Activated CD8-positive, alpha-beta memory T cell treated with anti-CD3 and anti-CD28 coated beads, Interleukin-2, amount 50 U/mL, for 1 hour (primary cell): ENCODE results near the gene C1orf210.

Experiments
- DNase-seq: peaks from one replicate; pipeline ENCODE4 v3.0.0-alpha.2; 2020; ENCODE audit errors: extremely low read depth

The C1orf210 gene

DNA sequence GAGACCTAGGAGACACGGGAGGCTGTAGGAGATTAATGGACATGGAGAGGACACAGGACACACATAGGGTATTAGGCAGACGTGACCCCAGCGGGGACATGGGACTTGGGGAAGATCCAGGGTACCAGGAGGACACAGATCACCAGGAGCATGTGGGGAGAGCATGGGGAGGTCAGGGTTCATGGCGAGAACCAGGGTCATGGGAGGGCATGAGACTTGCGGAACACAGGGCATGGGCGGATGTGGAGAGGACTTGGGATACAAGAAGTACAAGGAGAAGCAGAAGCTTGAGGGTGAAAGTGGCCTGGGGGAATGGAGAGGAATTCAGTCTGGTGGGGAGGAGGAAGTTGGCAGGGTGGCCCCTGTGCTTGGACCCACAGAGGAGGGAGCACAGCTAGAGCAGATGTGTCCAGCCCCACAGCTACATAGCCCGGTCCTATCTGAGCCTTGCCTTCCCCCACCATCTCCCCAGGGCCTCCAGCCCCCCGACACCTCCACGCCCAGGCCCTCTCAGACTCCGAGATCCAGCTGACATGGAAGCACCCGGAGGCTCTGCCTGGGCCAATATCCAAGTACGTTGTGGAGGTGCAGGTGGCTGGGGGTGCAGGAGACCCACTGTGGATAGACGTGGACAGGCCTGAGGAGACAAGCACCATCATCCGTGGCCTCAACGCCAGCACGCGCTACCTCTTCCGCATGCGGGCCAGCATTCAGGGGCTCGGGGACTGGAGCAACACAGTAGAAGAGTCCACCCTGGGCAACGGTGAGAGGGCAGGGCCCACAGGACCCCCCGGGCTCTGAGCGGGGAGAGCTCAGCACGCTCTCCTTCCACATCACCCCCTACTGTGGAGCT lies 27.5 kb upstream of the C1orf210 start:
- no peak for DNase-seq

DNA sequence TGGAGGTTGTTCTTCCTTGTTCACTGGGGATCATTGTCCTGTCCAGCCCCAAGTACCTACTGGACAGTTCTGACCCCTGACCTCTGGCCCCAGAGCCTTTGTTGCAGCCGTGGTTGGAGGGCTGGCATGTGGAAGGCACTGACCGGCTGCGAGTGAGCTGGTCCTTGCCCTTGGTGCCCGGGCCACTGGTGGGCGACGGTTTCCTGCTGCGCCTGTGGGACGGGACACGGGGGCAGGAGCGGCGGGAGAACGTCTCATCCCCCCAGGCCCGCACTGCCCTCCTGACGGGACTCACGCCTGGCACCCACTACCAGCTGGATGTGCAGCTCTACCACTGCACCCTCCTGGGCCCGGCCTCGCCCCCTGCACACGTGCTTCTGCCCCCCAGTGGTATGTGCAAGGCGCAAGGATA lies 26.8 kb upstream of the C1orf210 start:
- no peak for DNase-seq

DNA sequence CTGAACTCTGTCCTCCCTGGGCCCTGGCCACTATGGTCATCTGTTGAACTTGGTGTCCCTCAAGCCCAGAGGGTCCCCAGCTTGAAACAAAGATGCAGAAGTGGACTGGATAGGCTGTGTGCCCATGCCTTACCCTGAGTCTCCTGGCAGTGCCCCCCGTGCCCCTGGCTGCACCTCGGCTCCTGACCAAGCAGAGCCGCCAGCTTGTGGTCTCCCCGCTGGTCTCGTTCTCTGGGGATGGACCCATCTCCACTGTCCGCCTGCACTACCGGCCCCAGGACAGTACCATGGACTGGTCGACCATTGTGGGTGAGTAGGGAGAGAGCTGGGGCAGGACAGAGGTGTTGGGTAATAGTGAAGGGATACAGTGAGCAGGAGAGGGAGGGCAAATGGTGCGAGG lies 26.1 kb upstream of the C1orf210 start:
- DNase-seq: no peak

DNA sequence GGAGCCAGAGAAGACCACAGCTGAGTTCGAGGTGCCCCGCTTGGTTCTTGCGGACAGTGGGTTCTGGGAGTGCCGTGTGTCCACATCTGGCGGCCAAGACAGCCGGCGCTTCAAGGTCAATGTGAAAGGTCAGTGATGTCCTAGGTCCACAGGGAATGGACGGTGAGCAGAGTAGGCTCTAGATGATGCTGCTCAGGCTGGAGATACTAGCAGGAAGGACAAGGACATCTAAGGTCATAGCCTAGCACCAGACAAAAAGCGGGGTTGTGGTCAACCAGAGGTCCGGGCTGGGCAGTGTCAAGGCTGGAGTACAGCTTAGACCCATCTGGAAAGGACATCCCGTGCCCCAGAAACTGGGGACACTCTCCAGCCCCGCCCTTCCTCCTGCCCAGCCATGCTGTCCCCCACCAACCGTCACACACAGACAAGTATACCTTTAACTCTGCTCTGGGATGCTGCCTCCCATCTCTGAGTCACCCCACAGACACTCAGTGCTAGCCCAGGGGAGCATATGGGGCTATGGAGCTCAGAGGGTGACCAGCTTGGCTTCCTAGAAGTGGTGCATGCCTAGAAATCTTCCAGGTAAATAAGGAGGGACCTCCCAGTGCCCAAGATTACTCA lies 24.1 kb upstream of the C1orf210 start:
- DNase-seq: no peak

DNA sequence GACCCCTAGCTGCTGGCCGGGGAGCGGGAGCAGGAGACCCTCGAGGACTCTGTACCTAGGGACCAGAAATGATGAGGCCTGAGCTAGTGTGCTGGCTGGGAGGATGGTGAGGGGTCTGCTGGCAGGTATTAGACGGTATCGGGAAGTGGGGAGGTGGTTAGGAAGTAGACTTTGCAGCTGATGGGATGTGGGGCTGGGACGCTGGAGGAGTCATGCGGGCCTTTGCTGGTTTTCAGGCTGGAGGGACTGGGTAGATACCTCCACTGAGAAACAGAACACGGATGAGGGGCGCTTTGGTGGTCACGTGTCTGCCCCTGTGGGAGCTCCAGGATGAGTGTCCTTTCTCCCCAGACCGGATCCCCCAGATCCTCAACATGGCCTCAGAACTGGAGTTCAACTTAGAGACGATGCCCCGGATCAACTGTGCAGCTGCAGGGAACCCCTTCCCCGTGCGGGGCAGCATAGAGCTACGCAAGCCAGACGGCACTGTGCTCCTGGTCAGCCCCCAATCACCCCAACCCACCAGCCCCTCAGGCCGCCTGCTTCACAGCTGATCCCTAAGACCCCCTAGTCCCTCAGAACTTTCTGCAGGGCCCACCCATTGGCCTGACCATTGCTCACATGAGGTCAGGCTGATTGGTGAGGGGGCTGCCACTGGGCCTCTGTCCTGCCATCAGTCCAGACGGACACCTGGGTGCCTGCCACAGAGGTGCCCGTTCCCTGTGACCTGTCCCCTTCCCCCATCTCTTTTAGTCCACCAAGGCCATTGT lies 23.4 kb upstream of the C1orf210 start:
- DNase-seq: no peak

DNA sequence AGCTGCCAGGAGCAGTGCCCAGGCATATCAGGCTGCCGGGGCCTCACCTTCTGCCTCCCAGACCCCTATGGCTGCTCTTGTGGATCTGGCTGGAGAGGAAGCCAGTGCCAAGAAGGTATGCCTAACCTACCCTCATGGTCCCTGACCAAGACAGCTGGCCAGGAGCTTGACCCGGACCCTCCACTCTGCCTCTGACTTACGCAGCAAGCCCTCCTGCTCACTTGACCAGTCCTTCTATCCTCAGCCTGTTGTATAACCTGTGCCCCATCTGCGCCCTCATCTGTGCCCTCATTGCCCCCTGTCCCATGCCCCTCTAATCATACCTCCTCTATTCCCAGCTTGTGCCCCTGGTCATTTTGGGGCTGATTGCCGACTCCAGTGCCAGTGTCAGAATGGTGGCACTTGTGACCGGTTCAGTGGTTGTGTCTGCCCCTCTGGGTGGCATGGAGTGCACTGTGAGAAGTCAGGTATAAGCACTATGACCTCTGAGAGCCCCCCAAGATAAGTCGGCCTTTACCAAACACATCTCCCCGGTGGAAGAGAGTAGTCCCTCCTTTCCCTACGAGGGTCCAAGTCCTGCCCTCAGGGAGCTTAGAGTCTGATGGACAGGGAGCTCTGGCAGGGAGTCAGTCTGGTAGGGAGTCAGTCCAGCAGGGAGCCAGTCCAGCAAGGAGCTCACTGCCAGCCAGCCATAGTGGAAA lies 22.2 kb upstream of the C1orf210 start:
- DNase-seq: no peak

DNA sequence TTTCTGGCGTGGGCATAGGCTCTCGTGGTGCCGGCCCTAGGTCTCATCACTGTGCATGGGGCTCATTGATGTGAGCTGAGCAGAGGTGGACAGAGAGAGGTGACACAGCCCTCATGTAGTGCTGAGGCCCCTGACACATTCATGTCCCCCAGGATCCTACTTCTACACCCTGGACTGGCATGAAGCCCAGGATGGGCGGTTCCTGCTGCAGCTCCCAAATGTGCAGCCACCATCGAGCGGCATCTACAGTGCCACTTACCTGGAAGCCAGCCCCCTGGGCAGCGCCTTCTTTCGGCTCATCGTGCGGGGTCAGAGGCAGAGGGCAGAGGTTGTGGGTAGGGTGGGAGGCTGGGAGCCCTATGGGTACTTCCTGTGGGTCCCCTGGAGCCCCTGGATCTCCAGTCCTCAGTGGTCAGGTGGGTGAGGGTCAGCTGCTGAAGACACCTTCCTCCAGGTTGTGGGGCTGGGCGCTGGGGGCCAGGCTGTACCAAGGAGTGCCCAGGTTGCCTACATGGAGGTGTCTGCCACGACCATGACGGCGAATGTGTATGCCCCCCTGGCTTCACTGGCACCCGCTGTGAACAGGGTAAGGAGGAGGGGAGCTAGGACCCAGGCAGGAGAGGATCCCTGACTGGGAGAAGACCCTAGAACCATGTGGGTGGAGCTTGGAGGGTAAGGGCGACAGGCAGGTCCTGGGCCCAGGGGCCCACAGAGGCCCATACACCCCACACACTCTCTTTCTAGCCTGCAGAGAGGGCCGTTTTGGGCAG lies 21.5 kb upstream of the C1orf210 start:
- DNase-seq: no peak

DNA sequence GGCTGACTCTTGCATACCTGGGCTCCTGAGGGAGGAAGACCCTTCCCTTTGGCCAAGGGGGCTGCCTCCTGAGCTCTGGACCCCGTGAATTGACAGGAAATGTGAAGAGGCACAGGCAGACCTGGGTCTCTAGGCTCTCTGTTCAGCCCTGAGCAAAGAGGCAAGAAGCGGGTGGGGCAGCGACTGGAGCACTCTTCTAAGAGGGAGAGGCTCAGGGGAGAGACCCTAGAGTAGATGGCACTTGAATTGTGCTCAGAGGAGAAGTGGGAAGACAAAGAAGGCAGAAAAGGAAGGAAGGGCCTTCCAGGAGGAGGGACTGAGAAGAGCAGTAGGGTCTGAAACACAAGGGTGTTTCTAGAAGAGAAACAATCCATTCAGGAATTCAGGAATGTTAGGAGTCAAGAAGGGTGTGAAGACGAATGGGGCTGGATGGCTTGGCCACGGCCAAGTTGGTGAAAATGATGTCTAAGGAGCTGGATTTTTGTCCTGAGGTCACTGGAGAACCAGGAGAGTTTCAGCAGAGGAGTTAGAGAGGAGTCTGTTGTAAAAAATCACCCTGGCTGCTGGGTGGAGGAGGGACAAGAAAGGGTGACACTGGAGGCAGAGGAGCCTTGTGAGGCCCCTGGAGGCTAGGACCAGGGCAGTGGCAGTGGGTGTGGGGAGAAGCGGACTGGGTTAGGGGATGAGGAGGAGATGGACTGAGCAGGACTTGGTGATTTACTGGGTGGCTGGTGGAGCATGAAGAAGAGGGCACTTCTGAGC lies 20.7 kb upstream of the C1orf210 start:
- no peak for DNase-seq

DNA sequence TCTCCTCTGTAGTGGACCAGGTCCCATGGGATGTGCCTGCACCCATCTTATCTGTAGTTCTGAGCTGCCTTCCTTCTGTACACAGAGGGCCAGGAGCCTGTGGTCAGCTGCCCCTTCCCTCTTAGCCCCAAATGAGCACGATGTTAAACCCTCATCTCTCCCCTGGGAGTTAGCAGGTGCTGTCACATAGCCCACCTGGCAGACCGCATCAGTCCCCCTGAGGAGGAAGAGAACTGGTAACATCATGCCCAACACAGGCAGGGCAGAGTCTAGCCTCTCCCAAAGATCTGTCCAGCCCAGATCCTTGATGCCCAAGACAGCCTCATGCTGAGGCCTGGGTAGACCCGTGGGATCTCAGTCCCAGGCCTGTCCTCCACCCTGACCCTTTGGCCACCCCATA lies 20.1 kb upstream of the C1orf210 start:
- no peak for DNase-seq

DNA sequence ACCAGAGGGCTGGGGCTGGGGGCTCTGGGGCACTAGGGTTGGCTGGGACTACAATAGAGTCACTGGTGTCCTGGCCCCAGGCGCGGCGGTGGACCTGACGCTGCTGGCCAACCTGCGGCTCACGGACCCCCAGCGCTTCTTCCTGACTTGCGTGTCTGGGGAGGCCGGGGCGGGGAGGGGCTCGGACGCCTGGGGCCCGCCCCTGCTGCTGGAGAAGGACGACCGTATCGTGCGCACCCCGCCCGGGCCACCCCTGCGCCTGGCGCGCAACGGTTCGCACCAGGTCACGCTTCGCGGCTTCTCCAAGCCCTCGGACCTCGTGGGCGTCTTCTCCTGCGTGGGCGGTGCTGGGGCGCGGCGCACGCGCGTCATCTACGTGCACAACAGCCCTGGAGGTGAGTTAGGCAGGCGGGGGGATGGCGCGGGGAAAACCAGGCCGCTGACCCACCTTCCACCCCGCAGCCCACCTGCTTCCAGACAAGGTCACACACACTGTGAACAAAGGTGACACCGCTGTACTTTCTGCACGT lies 19.5 kb upstream of the C1orf210 start:
- DNase-seq: no peak

DNA sequence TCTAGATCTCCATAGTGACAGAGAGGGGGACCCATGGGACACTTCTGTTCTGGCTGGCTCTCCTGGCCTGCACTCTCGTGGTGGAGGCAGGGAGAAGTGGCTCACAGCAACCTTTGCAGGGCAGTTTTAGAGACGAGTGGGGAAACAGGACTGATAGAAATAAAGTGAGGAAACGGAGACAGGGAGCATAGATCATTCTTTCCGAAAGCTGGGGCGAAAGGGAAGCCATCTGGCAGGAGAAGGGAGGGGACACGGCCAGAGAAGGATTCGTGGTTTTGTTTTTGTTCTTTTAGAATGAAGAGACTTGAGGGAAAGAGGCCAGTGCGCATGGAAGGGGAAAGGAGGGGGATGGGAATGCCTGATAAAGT lies 18.9 kb upstream of the C1orf210 start:
- no peak for DNase-seq

DNA sequence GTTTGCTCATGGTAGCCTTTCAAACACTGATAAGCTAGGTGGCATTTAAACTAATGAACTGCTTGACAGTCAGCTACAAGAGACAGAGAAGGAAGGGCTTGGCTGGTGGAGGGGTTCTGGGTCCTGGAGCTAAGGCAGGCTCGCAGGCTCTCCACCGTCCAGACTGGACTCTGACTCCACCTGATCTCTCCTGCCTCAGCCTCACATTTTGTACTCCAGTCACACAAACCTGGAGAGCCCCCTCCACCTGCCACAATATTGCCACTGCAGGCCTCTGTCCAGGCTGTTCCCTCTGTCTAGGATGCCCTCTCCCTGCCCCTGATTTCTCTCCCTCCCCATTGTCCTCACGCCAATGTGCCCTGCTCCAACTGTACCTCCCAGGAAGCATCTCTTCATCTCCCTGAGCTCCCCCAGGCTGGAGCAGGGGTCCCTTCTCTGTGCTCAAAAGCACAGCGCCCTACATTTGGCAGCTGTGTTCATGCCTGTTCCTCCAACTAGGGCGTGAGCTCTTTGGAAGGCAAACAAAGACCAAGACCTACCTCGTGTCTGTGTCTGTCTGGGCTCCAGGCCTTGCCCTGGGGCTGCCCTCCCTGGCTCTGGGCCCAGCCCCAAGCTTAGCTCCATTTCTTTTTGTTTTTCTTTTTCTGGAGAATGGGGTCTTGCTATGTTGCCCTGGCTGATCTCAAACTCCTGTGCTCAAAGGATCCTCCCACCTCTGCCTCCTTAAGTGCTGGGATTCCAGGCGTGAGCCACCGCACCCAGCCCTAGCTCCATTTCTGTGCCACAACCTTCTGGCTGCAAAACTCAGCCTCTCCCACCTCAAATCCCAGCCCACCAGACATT lies 18.3 kb upstream of the C1orf210 start:
- DNase-seq: no peak

DNA sequence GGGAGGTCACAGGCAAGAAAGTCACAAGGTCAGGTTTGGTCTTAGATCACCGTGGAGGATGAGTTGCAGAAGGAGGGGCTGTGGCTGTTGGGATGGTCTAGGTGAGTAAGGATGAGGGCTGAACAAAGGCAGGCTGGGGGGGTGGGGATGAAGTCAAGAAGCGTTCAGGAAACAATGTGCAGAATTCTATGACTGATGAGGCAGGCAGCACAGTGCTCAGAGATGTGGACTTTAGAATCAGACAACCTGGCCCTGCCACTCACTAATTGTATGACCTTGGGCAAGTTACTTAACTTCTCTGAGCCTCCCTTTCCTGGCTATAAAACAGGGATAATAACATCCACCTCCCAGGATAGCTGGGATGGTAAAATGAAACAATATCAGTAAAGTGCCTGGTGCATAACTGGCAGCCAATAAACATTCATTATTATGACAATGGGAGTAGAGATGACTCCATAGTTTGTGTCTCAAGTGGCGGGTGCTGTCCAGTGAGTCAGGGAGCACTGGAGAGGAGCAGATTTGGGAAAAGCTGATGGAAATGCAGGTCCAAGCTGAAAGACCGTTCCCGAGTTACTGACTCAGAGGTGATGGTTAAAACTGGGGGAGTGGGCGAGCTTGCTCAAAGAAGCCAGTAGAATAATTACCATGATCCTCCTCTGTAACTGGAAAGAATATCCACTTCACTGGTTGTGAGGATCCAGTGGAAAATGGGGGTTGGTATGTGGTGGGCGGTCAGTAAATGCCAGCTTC lies 17.5 kb upstream of the C1orf210 start:
- no peak for DNase-seq

DNA sequence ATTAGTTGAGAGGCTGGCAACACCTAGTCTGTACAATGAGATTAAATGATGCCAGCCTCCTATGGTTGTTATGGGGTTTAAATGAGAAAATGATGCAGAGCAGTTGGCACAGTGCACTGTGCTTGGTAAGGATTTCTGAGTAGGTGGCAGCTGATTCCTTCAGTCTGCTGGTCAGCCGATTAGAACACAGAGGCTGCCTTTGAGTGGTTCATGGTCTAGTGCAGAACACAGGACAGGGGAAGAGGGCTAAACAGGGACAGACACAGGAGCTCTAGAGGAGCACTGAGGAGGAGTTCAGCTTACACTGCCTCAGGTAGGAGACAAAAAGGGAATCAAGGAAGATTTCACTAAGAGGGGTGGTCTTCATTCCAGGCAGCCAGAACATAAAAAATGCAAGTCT lies 16.8 kb upstream of the C1orf210 start:
- DNase-seq: no peak

DNA sequence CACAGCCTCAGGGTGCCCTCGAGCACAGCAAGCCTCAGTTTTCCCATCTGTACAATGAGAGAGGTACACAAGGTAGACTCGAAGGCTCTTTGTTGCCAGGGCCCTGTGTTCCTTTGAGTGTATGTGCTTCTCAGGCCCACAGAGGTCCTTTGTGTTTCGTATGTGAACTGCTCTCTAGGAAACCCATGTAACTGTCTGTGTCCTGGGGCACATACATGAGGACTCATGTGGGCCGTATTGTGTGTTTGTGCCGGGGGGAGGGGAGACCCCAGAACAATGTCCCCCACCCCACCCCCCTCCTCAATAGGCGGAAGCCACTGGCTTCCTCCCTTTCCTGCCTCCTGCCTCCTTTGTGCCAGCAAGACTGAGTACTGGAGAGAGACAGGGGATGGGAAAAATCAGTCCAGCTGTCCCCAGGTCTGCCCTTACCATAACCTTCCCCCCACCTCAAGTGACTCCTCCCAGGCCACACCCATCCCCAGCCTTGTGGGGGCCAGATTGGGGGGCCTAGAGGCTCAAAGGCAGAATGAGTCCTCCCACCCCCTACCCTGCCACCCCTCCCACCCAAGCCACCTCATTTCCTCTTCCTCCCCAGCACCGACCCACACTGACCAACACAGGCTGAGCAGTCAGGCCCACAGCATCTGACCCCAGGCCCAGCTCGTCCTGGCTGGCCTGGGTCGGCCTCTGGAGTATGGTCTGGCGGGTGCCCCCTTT lies 15.2 kb upstream of the C1orf210 start, which contains the start of gene TIE1:
TSS of gene TIE1 (plus strand) at position 605 of the 717 bp plus-strand sequence. CDS start at position 695, 90 bp downstream.
- DNase-seq: no peak

DNA sequence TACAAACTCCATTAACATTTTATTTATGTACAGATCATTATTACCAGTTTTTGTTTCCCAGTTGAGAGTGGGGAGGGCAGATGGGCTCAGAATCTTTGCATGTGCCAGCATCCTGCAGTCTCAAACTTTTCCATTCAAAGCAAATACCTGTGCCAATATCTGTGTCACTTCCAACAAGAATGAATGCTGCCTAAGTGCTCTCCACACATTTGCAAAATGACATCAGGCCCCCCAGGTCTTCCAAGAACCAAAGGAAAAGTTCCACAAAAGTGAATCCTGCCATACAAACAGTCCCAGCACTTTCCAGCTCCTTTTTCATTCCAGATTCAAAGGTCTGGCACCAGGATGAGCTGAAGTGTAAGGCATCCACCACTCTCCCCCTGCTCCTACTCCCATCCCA lies 13.7 kb upstream of the C1orf210 start:
- DNase-seq: no peak

DNA sequence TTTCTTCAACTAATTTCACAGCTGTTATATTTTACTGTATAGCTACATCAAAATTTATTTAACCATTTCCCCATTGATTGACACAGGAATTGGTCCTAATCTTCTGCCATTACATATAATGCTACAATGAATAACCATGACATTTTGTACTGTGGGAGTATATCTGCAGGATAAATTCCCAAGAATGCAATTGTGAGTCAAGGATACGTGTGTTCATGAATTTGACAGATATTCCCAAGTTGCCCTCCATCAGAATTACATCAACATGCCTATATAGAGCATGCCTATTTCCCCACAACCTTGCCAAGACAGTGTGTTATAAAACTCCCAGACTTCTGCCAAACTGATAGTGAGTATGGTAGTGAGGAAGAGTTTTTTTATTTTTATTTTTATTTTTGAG lies 12.7 kb upstream of the C1orf210 start:
- no peak for DNase-seq

DNA sequence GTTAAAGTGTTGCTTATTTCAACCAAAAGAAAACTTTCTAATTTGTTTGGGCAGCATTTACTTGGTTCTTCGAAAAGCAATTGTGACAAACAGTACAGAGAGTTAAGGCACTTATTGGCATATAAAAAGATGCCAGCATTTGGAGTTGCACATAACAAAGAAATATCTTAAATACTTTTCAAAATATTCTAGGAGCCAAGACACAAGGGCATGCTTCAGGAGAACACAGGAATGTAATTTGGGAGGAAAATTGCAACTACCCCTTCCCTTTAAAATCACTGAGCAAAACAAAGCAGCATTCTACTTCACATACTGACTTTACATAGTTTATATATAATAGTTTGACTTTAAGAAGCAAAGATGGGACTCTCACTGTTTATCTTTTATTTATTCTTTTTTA lies 10.8 kb upstream of the C1orf210 start:
- no peak for DNase-seq
